ENCODE measurements around the gene INTS1.

DNA sequence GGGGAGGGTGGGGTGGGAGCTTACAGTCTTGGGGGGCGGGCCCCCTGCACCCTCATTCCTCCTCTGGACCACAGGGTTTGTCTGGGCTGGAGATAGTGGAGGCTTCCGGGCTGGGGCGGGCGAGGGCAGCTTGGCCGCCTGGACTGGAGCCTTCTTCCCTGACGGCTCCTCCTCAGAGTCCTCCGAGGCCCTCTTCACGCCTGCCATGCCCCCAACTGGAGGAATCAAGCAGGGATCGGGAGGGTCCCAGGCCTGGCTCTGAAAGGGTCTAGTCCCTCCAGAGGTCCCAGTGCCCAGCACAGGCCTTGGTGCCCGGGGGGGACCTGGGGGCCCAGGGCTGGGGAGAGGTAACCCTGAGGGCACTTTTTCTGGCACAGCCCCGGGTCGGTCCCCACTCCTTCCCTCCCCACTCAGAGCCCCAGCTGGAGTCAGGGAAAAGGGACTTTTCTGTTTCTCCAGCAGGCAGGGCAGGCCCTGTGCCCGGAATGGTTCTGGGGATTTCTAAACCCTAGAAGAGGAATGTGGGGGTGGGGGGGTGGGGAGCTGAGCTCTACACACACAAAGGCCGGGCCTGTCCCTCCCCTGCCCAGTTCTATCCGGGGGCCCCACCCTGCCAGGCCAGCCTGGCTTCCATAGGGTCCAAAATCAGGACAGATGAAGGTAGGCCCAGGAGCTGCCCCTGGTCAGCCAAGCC, 56.5 kb downstream of the INTS1 start:
- TF ChIP-seq, protein P1, sequence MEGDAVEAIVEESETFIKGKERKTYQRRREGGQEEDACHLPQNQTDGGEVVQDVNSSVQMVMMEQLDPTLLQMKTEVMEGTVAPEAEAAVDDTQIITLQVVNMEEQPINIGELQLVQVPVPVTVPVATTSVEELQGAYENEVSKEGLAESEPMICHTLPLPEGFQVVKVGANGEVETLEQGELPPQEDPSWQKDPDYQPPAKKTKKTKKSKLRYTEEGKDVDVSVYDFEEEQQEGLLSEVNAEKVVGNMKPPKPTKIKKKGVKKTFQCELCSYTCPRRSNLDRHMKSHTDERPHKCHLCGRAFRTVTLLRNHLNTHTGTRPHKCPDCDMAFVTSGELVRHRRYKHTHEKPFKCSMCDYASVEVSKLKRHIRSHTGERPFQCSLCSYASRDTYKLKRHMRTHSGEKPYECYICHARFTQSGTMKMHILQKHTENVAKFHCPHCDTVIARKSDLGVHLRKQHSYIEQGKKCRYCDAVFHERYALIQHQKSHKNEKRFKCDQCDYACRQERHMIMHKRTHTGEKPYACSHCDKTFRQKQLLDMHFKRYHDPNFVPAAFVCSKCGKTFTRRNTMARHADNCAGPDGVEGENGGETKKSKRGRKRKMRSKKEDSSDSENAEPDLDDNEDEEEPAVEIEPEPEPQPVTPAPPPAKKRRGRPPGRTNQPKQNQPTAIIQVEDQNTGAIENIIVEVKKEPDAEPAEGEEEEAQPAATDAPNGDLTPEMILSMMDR (IDR thresholded peaks at IDR 0.05; ENCODE audit: poor library complexity): no peak
- TF ChIP-seq EZH2 (IDR thresholded peaks at IDR 0.05; ENCODE audit: borderline replicate concordance): no peak

All from hepatocyte (in vitro differentiated cells).